GM19463 (cell line): ENCODE measurements around the gene HIKESHI.
A peak's percentile ranks its signal among the peaks of the same experiment; 100 is the strongest.
"Not testable (repeated sequence)": the region's sequence is repeated elsewhere in the genome, so short reads cannot be mapped to it uniquely, and the experiment has no call there.

Source experiments
- ATAC-seq: cut with Tn5 transposase; IDR thresholded peaks from one replicate; pipeline ENCODE4 v1.9.1; 2021; ENCODE audit warnings: mild to moderate bottlenecking, moderate library complexity; ENCODE audit not compliant: unreplicated experiment

HIKESHI gene

GRCh38 chr11:86292912-86293616, 9.0 kb upstream of the HIKESHI start:
- ATAC-seq = peak; percentile 46

GRCh38 chr11:86294026-86294425, 8.0 kb upstream of the HIKESHI start:
- no peak for ATAC-seq

GRCh38 chr11:86301742-86302091, 323 bp upstream of the HIKESHI start:
- ATAC-seq = peak; percentile 13

GRCh38 chr11:86303257-86303656, 1.2 kb downstream of the HIKESHI start:
- no peak for ATAC-seq

DNA sequence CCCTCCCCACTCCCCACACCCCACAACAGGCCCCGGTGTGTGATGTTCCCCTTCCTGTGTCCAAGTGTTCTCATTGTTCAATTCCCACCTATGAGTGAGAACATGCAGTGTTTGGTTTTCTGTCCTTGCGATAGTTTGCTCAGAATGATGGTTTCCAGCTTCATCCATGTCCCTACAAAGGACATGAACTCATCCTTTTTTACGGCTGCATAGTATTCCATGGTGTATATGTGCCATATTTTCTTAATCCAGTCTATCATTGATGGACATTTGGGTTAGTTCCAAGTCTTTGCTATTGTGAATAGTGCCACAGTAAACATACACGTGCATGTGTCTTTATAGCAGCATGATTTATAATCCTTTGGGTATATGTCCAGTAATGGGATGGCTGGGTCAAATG, 6.7 kb downstream of the HIKESHI start:
- ATAC-seq = not testable (repeated sequence)

- no peak for ATAC-seq
These were observed 11.8 kb downstream of the HIKESHI start for GRCh38 chr11:86313793-86314192.

DNA sequence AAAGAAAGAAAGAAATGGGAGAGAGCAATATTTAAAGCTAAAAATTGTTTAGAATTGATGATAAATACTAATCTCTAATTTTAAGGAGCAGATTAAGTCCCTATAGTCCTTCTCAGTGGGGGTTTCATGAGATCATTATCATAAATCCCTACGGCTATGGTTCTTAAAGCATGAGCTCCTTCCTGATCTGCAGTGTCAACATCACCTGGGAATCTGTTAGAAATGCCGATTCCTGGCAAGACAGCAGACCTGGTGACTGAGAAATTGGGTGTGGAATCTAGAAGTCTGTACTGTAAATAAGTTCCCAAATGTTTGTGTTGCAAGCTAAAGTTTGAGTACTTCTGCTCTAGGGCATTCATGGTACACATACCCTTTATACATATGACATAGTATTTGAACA, 12.6 kb downstream of the HIKESHI start:
- no peak for ATAC-seq

GRCh38 chr11:86335131-86335767, 33.2 kb downstream of the HIKESHI start:
- ATAC-seq = no peak

DNA sequence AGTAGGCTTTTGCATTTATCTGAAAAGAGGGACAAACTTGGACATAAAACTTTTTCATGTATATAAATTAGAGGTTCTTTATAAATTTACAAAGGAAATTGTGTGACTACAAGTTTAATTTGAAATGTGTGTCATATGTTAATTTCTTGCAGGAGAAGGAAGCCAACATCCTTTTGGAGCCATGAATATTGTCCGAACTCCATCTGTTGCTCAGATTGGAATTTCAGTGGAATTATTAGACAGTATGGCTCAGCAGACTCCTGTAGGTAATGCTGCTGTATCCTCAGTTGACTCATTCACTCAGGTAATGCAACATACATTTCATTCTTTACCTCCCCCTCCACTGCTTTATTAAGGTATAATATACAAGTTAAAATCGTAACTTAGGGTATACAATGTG, 35.2 kb downstream of the HIKESHI start:
- no peak for ATAC-seq

GRCh38 chr11:86341382-86341781, 39.3 kb downstream of the HIKESHI start:
- no peak for ATAC-seq

DNA sequence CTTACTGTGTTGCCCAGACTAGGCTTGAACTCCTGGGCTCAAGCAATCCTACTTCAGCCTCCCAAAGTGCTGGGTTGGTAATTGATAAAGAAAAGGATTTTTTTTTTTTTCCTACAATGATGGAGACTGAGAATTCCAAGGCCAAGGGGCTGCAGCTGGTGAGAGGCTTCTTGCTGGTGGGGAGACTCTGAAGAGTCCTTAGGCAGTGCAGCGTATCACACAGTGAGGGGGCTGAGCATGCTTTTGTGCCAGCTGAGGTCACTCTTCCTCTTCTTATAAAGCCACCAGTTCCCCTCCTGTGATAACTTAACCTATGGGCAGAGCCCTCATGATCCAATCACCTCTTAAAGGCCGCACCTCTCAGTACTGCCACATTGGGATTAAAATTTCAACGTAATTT, 44.5 kb downstream of the HIKESHI start:
- no peak for ATAC-seq

- no peak for ATAC-seq
These were observed 53.2 kb downstream of the HIKESHI start for GRCh38 chr11:86355256-86355655.

DNA sequence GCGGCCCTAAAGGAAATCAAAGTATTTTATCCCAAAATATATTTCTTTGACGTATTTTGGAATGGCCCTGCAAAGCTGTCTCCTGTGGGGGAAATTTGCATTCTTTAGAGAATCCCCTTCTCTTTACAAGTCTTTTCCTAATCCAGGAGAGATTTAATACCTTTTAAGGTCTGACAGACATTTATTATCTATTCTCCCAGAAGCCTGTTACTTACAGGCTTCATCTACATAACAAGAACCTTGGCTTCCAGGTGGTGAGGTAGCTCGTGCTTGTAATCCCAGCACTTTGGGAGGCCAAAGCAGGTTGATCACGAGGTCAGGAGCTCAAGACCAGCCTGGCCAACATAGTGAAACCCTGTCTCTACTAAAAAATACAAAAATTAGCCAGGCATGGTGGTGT, 55.4 kb downstream of the HIKESHI start:
- not testable (repeated sequence) for ATAC-seq

- no peak for ATAC-seq
These were observed 56.7 kb downstream of the HIKESHI start for GRCh38 chr11:86358720-86359119.

DNA sequence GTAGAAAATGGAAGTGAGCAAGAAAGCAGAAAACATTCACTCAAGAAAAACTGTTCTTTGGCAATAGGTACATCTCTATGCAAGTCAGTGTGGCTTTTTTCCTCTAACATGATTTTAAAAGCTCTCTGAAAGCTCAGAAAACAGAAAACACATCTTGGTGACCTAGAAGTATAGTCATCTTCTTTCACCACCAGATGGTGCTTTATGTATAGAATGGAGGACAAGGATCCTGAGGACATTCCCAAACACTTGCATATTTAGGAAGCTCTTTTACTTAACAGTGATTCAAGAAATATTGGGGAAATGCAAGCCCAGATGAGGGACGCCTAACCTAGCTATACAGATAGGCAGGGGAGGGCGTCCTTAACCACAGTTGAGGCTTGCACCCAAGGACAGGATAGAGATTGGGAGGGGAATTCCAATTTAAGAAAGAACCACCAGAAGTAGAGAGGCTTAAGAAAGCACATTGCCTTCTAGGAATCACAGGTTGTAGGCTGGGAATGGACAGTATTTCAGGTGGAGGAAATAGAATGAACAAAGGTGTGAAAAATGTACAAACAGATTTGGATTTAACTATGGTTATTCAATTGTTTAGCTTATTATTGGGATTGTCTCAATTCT, 58.8 kb downstream of the HIKESHI start:
- ATAC-seq = no peak

DNA sequence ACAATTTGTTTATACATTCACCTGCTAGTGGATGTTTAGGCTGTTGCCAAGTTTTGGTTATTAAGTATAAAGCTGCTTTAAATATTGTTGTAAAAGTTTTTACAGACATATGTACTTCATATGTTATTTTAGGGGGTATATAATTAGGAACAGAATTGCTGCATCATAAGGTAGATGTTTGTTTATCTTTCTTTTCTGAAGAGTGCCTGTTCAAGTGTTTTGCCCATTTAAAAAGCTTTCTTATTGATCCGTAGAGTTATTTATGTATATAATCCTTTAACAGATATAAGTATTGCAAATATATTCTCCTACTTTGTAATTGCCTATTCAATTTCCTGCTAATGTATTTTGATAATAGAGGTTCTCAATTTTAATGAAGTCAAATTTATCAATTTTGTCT, 61.4 kb downstream of the HIKESHI start:
- ATAC-seq = no peak

- ATAC-seq = no peak
These were observed 63.5 kb downstream of the HIKESHI start for GRCh38 chr11:86365546-86365945.

GRCh38 chr11:86369668-86370067, 67.6 kb downstream of the HIKESHI start:
- ATAC-seq = no peak

- ATAC-seq = no peak
These were observed 68.1 kb downstream of the HIKESHI start for GRCh38 chr11:86370171-86370570.

- no peak for ATAC-seq
These were observed 69.0 kb downstream of the HIKESHI start for GRCh38 chr11:86370922-86371594.

DNA sequence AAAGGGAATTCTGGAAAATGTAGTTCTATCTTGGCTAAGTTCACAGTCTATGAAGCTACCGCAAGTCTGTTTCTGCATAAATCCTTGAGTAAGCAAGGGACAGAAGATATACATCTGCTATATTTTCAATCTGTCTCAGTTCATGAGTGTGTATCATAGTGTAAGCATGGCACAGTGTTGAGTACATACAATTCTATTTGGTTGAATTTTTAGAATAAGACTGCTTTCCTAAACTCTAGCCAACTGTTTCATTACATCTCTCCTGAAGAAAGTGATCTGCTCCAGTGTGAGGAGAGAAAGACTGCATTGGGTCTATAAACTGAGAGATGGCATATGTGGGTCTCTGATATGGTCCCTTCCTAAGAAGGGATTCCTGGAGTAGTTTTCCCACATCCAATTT, 70.0 kb downstream of the HIKESHI start:
- ATAC-seq = no peak

DNA sequence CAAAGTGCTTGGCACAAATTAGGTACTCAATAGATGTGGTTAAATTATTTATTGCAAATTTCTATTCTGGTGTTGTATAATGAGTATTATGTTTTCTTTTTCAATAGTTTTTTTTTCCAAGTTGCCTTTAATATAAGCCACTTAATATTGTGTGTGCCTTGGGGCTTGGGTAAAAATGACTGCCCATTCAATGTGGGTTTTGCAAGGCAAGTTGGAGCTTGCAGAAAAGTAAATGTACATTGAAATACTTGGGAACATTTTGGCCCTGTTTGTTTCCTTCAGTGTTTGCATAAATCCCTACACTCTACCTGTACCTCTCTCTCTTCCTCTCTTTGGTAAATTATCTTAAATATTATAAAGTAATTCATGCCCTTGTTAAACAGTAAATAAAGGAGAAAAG, 70.5 kb downstream of the HIKESHI start:
- ATAC-seq = no peak
